ENCODE results near the gene CCL28.
"Not testable (repeated sequence)": the region's sequence is repeated elsewhere in the genome, so short reads cannot be mapped to it uniquely, and the experiment has no call there.

The CCL28 gene

GRCh38 chr5:43409809-43410271 is 2.4 kb downstream of the CCL28 start:
- no peak for DNase-seq

- not testable (repeated sequence) for DNase-seq
Observed at GRCh38 chr5:43402524-43403066, 9.6 kb downstream of the CCL28 start.

GRCh38 chr5:43401827-43402226 is 10.4 kb downstream of the CCL28 start:
- no peak for DNase-seq

GRCh38 chr5:43400082-43400481 is 12.1 kb downstream of the CCL28 start:
- DNase-seq, result no peak

DNA sequence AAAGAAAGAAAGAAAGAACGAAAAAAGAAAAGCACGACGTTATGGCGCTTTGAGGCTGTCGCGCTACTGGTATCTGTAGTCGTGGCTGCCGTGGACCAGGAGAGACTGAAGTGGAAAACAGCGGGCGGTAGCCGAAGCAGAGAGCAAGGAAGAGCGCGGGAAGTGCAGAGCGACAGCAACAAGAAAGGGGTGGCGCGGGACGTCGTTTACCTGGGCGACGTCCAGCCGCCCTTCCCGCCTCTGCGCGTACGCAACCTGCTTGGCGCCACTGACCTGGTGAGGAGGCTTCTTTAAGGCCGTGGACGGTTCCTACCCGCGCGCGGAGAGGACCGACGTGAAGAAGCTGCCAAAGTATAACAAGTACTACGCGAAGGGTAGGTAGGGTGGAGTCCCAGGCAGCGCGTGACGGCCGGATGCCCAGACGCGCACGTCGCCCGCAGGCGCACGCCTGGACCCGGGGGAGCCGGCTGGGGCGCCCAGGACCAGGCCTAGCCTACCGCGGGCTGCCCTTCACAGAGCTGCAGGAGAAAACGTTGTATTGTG is 15.4 kb downstream of the CCL28 start:
- peak; percentile 65 for DNase-seq

DNA sequence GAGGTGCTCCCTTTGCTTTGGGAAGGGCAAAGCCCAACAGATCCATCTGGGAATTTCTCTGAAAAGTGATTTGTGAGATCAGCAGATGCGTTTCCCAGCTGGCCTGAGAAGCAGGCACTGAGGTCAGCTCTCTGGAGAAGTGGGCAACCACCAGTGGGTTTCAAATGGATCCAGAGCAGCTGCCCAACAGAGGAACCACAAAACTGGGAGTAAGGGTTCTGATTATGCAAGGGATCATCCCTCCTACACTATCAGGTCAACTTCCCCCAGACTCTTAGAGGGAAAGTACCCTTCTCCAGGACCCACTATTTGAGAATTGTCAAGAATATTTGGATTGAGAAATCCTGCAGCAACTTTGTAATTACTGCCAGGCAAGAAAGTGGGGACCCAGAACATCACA is 21.7 kb downstream of the CCL28 start:
- DNase-seq, result no peak

DNA sequence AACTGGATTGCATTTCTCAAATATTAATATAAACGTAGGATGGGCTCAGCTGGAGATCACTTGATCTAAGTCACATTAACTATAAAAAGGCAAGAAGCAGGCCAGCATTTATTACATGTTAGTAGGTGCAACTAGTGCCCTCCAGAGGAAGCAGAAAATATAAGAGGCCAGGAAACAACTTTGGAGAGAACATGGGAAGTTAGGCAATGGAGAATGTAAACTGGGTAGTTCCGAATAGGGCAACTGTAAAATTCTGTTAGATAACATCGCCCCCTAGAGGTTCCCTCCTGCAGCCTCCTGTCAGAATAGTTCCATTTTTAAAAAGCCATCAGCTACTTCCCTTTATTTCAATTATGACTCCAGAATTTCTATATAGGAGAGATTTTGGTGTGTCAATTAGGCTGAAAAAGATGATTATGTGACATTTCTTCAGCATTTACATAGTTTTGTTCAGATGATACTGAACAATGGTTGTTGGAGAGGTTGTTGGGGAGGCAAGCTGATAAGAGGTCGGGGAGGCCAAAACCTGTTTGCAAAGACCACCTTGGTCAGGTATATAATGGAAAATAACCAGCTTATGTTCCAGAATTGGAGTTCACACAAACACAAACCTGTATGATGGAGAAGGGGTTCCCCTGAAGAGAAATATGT is 22.4 kb downstream of the CCL28 start:
- peak; percentile 50 for DNase-seq

DNA sequence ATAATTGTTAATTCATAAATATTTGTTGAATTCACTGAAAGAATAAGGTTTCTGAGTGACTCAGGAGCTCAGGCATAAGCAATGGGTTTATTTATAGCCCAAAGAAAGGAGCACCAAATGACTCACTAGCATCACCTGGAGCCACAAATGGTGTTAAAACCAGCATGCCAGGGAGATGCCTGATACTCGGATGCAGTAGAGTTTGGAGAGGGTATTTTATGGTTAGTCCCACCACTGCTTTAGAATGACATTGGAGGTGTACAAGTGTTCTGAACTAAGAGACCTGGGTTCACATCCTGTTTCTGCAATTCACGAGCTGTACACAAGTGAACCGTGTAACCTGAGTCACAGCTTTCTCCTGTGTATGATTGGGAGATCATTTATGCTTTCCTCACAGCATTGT is 25.2 kb downstream of the CCL28 start:
- no peak for DNase-seq

DNA sequence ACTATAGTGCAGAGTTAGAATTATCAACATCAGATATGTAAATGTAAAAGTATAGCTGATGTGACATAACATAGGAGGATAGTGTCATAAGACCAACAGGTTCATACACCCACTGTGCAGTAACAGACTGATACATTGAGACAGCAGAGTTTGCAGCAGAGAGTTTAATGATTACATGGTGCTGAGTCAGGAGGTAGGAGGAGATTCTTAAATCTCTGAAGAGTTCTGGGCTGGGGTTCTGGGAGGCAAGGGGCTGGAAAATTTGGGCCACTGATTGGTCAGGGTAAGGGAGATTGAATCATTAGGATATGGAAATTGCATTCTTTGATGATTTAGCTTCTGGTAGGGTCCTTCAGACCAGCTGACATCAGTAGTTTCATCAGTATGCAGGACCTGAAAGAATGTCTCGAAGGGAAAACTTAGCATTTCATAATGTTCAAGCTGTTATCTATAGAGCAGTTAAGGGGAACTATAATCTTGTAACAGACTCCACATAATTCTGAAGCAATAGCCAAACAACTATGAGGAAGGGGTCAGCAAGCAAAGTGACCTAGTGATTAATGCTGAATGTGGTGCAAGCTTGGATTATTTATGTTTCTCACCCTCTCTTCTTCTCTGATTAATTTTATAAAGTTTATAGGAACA is 35.6 kb downstream of the CCL28 start:
- DNase-seq, result no peak

- DNase-seq, result no peak
Observed at GRCh38 chr5:43371821-43372220, 40.4 kb downstream of the CCL28 start.

- DNase-seq, result no peak
Observed at GRCh38 chr5:43370352-43370751, 41.8 kb downstream of the CCL28 start.

DNA sequence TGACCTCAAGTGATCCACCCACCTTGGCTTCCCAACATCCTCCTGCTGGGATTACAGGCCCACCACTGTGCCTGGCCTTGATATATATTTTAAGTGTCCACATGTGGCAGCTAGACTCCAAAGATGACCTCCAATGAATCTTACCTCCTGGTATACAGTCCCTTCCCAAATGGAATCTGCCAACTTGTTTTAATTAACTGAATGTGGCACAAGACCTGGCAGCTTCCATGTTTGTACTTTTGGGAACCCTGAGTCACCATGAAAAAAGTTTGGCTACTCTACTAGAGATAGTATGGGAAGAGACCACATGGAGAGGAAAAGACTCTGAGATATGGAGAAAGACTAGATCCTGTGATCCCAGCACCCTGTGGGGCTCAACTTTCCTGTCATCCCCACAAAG is 42.5 kb downstream of the CCL28 start:
- no peak for DNase-seq

DNA sequence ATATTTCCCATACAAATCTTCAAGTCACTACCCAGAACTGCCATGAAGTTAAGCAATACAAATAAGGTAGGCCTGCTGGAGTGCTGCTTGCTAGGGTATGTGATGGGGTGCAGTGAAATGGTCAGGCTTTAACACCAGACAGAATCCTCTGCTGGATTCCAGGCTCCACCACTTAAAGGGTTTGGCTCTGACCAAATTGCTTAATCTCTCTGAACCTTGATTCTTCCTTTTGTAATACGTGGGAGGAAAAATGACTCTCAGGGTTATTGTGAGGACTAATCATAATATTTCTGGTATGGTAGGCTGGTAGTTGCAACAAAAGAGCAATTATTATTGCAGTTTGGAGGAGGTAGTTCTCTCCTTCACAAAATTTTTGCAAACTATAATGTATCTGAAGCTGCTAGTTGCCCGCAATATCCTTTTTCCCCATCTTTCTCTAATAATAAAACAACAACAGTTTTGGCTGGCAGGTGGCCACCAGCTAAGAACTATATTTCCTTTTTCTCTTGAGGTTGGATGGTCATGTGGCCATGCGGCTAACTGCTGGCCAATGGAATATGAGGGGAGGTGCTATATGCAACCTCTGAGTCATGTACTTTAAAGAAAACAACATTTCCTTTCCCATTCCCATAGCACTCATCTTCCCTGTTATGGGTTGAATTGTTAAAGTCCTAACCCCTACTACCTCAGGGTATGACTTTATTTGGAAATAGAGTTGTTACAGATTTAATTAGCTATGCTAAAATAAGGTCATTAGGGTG is 44.1 kb downstream of the CCL28 start:
- DNase-seq, result no peak

DNA sequence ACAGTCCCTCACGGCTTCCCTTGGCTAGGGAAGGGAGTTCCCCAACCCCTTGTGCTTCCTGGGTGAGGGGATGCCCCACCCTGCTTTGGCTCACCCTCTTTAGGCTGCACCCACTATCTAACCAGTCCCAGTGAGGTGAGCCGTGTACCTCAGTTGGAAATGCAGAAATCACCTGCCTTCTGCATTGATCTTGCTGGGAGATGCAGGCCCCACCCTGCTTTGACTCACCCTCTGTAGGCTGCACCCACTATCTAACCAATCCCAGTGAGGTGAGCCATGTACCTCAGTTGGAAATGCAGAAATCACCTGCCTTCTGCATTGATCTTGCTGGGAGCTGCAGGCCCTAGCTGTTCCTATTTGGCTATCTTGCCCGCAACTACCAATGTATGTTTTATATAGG is 44.7 kb downstream of the CCL28 start:
- DNase-seq, result no peak

DNA sequence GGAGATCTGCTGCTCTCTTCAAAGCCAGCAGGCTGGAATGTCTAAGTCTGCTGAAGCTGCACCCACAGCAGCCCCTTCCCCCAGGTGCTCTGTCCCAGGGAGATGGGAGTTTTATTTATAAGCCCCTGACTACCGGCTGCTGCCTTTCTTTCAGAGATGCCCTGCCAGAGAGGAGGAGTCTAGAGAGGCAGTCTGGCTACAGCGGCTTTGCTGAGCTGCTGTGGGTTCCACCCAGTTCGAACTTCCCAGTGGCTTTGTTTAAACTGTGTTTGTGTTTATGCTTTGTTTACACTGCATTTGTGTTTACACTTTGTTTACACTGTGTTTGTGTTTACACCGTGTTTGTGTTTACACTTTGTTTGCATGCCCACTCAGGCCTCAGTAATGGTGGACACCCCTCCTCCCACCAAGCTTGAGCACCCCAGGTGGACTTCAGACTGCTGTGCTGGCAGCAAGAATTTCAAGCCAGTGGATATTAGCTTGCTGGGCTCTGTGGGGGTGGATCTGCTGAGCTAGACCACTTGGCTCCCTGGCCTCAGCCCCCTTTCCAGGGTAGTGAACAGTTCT is 45.4 kb downstream of the CCL28 start:
- DNase-seq, result not testable (repeated sequence)

DNA sequence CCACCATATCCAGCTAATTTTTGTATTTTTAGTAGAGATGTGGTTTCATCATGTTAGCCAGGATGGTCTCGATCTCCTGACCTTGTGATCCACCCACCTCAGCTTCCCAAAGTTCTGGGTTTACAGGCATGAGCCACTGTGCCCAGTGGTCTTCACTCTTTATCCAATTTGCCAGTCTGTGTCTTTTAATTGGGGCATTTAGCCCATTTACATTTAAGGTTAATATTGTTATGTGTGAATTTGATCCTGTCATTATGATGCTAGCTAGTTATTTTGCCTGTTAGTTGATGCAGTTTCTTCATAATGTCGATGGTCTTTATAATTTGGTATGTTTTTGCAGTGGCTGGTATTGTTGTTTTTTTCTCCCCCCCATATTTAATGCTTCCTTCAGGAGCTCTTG is 47.0 kb downstream of the CCL28 start:
- DNase-seq, result not testable (repeated sequence)

DNA sequence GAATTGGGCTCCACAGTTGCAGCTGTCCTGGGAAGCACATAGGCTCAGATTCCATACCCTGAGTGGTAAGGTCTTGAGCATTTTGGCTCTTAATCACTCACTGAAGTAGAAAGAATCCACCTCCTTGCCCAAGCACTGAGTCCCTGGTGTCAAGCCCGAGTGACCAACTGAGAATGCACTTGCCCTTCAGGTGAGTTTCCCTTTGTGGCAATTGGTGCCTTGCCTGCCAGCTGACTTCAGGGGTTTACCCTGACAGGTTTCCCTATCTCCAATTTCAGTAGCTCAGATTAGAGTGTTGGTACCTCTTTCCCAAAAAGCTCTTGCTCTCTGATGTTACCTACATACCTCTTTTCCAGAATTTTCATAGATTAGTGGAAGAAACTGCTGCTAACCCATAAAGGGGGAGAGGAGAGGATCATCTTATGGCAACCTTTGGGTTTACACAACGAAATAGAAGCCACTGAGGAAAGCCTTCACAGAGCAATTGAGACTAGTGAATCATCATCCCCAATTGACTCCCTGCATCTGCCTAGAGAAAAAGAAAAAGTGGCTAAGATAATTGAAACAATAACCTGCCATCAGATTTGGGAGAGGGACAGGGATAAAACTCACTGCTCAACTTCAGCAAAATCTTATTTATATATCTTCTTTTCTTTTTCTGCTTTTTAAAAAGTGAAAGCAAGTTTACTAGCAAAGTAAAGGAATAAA is 48.6 kb downstream of the CCL28 start:
- no peak for DNase-seq

GRCh38 chr5:43362725-43363435 is 49.3 kb downstream of the CCL28 start:
- DNase-seq, result no peak

GRCh38 chr5:43358726-43359125 is 53.5 kb downstream of the CCL28 start:
- no peak for DNase-seq

DNA sequence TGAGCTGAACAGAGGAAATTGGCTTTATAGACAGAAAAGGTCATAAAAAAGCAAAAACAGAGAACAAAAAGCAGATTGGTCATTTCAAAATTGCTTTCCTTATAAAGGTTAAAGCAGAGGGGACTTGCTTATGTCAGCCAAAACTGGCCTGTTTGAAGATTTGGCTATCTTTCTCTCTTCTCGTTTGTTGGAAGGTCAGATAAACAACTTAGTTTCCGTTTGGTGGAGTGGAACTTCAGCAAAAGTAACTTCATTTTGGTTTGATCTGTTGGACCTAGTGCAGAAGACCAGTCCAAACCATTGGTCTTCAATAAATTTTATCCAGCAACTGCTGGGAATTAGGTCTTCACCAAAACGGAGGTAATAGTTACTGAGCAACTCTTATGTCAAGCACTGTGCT is 53.9 kb downstream of the CCL28 start:
- DNase-seq, result no peak

DNA sequence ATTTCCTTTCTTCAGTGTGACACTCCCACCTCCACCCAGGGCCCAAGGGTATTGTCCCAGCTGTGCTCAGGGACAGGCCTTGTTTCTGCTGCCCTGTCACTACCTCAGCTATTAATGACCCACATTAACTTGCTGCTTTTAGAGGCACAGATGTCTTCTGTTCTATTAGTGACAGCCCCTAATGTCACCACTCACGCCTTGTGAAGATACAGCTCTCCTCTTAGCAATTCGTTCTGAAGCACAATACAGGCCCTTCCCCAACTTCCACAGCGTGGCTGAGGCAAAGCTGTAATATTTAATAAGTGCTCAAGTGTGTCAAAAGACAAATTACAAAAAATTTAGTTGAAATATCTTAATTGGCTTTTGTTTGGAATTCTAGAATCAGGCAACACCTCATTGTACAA is 54.3 kb downstream of the CCL28 start:
- no peak for DNase-seq

GRCh38 chr5:43357067-43357466 is 55.1 kb downstream of the CCL28 start:
- DNase-seq, result no peak
